Esophagus squamous epithelium (tissue), 4 donors: Measurements from ENCODE around the gene AK2.

Experiments used
- POLR2A ChIP-seq, 4 donors: fragments of 450-650 bp; IDR thresholded peaks; one replicate each; pipeline ENCODE4 v1.6.1; 2017; ENCODE audit warnings: antibody characterized with exemption in 4 of 4, mild to moderate bottlenecking in 4 of 4, moderate library complexity in 3 of 4
- TF ChIP-seq, protein P1 (sequence below), 6 experiments: fragments of 450-650 bp in 4 of 6; fragments of 200-600 bp in 2 of 6; sonication (generic) in 2 of 6; IDR thresholded peaks; one replicate each; pipeline ENCODE4 v1.5.1; 2016 to 2019; ENCODE audit warnings: antibody characterized with exemption in 6 of 6, mild to moderate bottlenecking in 4 of 6, moderate library complexity in 4 of 6

GRCh38 chr1:33047290-33047689, 10.6 kb upstream of the AK2 start:
- TF ChIP-seq, protein P1, sequence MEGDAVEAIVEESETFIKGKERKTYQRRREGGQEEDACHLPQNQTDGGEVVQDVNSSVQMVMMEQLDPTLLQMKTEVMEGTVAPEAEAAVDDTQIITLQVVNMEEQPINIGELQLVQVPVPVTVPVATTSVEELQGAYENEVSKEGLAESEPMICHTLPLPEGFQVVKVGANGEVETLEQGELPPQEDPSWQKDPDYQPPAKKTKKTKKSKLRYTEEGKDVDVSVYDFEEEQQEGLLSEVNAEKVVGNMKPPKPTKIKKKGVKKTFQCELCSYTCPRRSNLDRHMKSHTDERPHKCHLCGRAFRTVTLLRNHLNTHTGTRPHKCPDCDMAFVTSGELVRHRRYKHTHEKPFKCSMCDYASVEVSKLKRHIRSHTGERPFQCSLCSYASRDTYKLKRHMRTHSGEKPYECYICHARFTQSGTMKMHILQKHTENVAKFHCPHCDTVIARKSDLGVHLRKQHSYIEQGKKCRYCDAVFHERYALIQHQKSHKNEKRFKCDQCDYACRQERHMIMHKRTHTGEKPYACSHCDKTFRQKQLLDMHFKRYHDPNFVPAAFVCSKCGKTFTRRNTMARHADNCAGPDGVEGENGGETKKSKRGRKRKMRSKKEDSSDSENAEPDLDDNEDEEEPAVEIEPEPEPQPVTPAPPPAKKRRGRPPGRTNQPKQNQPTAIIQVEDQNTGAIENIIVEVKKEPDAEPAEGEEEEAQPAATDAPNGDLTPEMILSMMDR (IDR thresholded peaks at IDR 0.05) = no peak
- no peak for TF ChIP-seq POLR2A (IDR thresholded peaks at IDR 0.05)
